PC-9 (cell line): ENCODE results near the gene YPEL1.

Experiments used
- EZH2 ChIP-seq: fragments of 200-600 bp; sonication (generic); IDR thresholded peaks from 2 replicates; pipeline ENCODE4 v1.8.0; 2017; ENCODE audit warnings: antibody characterized with exemption, low read depth
- TF ChIP-seq, protein P1 (sequence below): fragments of 200-600 bp; sonication (generic); conservative IDR thresholded peaks from 2 replicates; pipeline ENCODE4 v1.6.1; 2017; ENCODE audit warnings: mixed run types, antibody characterized with exemption, mild to moderate bottlenecking, moderate library complexity

GRCh38 chr22:21679383-21679782 lies 56.2 kb downstream of the YPEL1 start:
- TF ChIP-seq, protein P1, sequence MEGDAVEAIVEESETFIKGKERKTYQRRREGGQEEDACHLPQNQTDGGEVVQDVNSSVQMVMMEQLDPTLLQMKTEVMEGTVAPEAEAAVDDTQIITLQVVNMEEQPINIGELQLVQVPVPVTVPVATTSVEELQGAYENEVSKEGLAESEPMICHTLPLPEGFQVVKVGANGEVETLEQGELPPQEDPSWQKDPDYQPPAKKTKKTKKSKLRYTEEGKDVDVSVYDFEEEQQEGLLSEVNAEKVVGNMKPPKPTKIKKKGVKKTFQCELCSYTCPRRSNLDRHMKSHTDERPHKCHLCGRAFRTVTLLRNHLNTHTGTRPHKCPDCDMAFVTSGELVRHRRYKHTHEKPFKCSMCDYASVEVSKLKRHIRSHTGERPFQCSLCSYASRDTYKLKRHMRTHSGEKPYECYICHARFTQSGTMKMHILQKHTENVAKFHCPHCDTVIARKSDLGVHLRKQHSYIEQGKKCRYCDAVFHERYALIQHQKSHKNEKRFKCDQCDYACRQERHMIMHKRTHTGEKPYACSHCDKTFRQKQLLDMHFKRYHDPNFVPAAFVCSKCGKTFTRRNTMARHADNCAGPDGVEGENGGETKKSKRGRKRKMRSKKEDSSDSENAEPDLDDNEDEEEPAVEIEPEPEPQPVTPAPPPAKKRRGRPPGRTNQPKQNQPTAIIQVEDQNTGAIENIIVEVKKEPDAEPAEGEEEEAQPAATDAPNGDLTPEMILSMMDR, result no peak
- no peak for TF ChIP-seq EZH2
